Activated effector memory CD4-positive, alpha-beta T cell treated with anti-CD3 and anti-CD28 coated beads, Interleukin-2, amount 50 U/mL, for 16 hours (primary cell): Measurements from ENCODE around the gene CYP27A1.

Experiments used
- DNase-seq: peaks from one replicate; pipeline ENCODE4 v3.0.0-alpha.2; 2020

CYP27A1 gene

DNA sequence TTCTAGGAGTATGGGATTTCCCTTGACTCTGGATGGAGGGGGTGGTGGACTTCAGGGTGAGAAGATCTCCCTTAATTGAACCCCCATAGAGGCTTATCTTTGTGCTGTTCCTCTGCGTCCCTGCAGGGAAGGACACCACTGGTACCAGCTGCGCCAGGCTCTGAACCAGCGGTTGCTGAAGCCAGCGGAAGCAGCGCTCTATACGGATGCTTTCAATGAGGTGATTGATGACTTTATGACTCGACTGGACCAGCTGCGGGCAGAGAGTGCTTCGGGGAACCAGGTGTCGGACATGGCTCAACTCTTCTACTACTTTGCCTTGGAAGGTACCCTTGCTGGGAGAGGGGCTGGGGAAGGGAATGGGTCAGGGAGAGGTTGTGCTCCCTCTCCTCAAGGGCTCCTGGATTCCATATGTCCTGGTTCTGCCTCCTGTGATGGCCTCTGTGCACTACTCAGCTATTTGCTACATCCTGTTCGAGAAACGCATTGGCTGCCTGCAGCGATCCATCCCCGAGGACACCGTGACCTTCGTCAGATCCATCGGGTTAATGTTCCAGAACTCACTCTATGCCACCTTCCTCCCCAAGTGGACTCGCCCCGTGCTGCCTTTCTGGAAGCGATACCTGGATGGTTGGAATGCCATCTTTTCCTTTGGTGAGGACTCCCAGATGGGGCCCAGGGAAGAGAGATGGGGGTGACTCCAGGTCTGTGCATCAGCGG is 30.3 kb downstream of the CYP27A1 start:
- DNase-seq: no peak

DNA sequence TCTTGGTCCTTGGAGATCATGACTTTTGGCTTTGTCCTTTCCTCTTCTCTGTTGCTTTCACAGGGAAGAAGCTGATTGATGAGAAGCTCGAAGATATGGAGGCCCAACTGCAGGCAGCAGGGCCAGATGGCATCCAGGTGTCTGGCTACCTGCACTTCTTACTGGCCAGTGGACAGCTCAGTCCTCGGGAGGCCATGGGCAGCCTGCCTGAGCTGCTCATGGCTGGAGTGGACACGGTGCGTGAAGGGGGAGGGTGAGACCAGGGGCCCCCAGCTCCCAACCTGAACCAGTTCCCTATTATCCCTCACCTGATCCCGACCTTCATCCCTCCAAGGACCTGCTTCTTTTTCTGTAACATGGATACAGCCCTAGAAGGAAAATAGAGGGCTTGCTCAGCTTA is 30.9 kb downstream of the CYP27A1 start:
- no peak for DNase-seq

DNA sequence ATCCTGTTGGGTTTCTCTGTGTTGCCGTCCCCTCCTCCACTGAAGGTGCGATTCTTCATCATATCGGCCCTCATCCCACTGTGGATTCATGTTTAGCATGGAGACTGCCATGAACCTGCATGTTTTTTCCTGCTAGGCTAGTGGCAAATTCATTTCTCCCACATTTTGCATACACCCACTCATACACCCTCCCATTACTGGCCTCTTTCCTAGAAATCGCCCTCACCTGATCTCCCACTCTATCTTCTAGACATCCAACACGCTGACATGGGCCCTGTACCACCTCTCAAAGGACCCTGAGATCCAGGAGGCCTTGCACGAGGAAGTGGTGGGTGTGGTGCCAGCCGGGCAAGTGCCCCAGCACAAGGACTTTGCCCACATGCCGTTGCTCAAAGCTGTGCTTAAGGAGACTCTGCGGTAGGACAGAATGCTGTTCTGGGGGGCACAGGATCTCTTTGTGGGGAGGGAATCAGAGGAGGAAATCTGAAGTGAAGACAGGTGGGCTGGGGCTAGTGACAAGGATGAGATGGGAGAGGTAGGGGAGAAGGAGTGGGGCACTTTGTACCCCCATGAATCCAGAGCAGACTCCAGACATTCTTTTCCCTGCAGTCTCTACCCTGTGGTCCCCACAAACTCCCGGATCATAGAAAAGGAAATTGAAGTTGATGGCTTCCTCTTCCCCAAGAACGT is 32.0 kb downstream of the CYP27A1 start:
- no peak for DNase-seq

DNA sequence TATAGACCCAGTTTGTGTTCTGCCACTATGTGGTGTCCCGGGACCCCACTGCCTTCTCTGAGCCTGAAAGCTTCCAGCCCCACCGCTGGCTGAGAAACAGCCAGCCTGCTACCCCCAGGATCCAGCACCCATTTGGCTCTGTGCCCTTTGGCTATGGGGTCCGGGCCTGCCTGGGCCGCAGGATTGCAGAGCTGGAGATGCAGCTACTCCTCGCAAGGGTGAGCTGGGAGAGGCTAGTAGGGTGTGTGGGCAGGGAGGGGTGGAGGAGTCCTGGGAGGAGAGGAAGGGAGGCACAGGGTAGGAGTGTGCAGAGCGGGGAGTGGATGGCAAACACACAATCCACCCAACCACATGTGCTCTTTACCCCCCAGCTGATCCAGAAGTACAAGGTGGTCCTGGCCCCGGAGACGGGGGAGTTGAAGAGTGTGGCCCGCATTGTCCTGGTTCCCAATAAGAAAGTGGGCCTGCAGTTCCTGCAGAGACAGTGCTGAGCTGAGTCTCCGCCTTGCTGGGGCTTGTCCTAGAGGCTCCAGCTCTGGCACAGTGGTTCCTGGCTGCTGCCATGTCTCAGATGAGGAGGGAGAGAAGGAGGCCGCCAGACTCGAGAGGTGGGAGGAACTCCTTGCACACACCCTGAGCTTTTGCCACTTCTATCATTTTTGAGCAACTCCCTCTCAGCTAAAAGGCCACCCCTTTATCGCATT is 32.7 kb downstream of the CYP27A1 start:
- DNase-seq: no peak

DNA sequence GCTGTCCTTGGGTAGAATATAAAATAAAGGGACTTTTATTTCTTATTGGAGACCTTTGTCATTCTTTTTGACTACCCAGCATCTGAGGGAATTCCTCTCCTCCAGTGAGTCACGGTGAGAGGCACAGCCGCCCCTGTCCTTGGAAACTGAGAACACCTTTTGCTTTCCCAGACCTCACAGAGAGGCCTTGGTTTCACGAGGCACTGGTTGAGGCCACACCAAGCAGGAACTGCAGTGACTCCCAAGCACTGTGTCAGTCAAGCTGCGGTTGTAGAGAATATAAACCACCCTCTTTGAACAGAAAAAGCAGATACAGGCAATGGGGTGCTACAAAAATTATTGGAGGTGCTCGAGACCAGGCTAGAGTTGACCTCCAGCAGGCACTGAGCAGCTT is 33.3 kb downstream of the CYP27A1 start:
- DNase-seq: no peak

DNA sequence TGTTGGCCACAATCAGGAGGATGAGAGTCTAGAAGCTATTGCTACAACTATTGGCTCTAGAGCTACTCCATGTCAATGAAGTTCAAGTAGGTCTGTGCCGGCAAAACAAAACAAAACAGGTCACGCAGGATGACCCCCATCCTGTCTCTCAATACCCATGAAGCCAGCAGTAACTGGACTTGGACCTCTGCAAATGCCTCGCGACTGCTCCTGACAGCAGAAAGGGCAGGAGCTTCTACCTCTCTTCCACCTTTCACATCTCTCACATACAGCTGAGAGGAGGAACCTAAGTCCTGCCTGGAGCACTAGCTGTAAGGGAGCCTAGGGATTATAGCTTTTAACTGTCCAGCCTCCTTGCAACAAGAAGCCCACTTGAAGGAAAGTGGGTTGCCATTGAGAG is 33.7 kb downstream of the CYP27A1 start:
- DNase-seq: no peak

DNA sequence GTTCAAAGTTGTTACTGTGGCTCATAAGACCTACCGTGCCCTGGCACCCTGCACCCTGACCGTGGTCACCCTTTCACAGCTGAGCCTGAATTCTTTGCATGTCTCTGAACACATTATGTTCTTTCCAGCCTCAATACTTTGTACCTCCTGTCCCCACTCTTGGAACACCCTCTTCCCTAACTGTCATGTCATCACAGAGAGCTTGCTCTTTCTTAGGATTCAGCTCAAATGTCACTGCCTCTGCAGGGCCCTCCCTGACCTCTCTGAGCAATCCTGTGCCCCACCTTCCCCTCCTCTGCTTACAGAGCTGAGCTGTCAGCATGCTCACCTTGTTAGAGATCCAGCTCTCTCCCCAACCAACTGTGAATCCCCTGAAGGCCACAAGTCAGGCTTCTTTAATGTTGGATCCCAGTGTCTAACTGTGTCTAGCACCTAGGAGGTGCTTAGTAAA is 34.6 kb downstream of the CYP27A1 start:
- no peak for DNase-seq

DNA sequence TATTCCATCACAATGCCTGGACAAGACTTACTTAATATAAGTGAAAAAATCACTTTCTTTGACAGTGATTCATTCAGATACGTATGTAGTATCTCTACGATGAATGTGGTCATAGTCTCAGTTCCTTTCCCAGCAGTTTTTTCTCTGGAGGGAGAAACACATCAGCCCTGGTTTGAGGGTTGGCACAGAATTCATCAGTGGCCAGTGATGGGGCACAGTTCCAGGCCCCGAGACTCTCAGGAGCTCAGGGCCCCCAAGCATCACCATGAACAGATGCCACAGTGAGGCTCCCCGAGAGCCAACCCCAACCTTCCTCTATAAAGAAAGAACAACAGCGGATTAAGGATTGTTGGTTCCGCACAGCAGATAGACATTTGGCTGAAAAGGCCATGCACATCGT is 37.1 kb downstream of the CYP27A1 start:
- no peak for DNase-seq

DNA sequence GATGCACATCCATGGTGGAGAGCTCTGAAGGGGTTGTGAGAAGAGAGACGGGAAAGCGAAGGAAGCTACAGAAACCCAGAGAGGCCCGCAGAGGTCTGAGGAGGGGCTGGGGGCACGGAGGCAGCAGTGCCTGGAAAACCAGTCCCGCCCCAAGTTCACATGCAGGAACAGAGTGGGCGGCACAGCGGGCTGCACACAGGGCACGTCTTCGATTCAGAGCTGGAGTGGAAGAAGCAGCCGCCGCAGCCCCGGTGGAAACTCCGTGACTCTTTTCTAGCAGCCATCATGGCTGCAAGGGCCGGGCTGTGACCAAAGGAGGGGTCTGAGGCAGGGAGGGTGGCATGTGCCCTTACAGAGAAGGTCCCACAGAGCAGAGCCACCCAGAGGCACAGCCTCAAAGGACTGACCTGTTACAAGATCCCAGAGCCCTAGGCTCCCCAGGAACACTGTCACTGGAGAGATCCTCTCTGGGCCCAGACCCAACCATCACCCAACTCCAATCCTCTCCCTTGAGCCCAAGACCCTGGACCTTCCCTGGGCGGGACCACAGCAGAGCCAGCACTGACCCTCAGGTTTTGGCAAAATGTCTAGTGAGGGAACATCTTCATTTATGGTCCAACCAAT is 38.9 kb downstream of the CYP27A1 start:
- DNase-seq: no peak

DNA sequence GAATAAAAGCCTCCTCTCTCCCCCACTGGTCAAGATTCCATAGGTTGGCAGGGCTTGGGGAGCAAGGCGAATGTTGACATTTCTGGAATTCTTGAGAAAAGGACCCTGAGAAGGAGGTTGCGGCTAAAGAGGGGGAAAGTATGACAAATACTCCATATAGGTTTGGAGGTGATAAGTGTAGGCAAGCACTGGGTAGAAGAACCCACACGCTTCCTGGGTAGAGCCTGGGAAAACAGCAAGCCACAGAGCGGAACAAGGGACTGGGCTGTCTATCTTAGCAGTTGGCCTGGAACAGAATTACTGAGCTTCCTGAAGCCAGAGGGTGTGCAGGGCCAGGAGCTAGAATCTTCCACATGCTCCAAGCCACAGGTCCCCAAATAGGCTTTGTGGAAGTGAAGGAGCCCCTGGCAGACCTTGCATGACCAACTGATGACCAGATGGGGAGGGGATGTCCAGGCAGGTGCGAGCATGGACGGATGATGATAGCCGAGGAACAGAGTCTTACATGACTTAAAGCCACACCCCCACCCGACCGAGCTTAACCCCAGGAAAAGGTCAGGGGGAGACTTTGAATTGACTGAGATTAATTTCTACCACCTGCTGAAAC is 39.8 kb downstream of the CYP27A1 start:
- no peak for DNase-seq

DNA sequence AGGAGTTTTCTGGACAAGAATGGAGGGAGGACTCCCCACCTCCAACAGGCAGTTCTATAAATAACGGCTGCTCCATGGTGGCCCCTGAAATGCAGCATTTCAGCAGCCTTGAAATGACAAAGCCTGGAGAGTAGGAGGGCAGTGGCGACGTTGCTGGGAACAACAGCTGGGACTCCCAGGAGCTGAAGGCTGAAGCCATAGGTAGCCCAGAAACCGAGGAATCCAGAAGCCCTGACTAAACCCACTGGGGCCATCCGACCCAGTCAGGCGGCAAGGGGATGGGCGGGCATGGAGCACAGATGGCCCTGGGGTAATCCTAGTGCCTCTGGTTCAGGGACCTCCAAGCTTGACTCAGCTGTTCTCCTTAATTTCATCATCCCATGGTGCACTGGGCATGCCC is 40.7 kb downstream of the CYP27A1 start:
- no peak for DNase-seq

DNA sequence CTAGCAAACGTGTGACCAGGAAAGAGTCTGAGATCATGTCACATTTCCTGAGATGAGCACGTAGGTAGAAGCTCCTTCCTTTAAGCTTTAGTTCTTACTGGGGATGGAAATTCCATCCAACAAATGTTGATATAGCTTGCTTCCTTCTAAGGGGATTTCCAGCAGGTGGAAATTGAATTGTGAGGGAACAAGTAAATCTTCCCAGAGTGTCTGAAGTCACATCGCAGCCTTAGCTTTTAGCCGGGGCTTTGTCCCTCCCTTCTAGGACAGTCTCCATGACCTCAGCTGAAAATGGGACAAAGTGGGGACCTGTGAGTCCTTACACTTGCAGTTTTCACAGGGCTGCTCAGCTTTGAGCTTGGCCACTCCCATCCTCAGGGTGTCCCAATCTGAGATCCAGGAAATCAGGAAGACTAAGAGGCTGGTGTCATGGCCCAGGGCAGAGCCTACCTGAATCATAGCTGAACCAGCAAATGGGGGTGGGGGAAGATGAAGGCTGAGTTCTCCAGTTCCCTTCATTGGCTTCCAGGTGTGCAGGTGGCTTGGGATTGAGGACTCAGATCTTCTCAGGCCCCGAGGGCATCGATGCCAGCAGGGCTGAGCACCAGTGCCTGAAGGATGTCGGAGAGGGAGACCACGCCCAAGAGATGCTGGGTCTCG is 41.4 kb downstream of the CYP27A1 start:
- DNase-seq: no peak

DNA sequence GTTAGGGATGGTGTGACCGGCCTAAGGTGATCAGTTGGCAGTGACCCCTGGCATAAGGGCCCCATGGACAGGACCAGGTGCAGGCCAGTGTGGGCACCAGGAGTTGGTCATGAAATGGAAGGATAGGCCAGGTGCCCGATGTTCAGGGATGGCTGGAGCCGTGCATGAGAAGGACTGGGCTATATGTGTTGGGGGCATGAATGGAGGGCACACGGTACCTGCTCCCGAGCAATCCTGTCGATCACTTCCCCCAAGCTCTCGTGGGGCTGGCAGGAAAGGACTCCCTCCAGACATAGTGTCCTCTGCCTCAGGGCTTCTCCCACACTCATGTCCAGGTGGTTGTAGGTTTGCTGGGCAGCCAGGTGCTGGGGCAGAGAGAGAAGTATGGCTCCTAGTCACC is 42.1 kb downstream of the CYP27A1 start:
- DNase-seq: no peak

DNA sequence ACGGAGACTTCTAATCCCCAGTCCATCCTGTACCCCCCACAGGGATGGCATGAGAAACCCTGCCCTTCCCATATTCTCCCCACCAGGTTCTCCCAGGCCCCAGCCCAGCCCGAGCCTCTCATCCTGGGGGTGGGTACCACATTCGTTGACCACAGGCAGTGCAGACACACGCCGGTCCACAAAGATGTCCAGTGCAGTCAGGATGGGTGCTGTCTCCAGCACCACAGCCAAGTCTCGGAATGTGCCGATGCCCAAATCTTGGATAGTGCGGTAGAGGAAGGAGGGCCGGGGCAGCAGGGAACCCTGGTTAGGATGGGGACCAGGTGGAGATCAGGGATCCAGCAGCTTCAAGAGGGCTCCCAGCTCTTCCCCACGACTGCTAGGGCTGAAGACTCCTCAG is 44.8 kb downstream of the CYP27A1 start:
- DNase-seq: no peak

DNA sequence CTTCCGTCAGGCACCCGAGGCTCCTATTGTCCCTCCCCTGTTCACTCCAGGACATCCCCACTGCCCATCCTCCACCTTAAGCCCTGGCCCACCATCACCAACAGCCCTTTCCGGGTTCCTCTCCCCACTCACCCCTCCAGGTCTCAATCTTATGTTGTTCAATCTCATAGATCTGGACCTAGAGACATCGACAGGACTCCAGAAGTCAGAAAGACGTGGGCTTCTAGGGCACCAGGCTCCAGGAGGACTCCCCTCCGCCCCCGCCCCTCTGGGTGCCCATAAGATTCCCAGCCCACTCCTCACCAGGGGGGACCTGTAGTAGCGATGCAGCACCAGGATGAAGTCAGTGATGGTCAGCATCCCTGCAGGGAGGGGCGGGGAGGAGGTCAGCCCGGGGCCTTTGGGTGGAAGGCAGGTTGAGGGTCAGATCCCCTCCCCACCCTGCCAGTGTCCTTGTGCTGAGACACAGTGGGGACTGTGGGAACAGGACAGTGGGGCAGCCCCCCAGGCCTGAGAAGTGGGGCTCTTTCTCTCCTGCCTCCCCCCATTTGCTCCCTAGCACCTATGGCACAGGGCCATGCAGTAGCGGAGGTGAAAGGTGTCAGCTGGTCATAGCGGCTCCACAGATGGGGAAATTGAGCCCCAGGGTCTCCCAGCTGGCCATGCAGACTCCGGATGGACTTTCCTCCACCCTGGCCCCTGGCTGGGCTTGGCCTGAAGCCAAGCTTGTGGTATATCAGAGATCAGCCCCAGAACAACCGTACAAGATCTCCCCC is 45.9 kb downstream of the CYP27A1 start:
- no peak for DNase-seq

DNA sequence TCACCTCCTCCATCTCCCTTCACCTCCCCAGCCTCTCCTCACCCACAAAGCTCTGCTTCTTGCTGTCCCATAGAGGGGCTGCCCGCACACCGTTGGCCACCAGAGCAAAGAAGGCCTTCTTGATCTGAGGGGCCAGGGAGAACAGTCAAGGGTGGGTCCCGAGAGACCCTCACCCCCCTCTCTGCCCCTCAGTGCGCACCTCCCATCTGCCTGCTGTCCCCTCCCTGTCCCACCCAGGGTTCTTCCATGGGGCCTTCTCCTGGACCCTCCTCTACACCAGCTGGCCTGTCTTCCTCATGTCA is 46.5 kb downstream of the CYP27A1 start:
- DNase-seq: no peak

DNA sequence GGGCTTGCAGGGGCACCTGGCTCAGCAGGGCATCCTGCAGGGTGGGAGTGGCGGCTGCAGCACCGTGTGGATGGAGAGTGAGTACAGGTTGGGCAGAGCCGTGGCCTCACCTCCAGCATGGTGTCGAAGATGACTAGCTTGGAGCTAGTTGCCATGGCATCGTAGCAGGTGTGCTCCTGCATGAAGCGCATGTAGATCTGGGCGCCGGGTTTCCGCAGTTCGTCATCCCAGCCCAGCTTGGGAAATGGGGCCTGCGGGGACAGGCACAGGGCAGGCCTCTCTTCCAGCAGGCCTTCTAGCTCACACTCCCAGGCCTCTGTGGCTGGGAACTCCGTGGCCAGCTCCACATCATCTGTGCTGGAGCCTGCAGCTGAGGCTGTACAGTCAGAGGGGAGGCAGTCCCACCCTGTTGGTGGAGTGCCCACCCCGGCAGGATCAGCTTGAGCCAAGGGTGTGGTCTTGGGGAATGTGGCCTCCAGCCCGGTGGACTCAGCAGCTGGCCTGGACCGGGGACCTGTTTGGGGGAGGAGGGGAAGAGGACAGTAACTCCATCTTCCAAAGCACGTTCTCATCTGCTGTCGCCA is 48.0 kb downstream of the CYP27A1 start:
- no peak for DNase-seq

DNA sequence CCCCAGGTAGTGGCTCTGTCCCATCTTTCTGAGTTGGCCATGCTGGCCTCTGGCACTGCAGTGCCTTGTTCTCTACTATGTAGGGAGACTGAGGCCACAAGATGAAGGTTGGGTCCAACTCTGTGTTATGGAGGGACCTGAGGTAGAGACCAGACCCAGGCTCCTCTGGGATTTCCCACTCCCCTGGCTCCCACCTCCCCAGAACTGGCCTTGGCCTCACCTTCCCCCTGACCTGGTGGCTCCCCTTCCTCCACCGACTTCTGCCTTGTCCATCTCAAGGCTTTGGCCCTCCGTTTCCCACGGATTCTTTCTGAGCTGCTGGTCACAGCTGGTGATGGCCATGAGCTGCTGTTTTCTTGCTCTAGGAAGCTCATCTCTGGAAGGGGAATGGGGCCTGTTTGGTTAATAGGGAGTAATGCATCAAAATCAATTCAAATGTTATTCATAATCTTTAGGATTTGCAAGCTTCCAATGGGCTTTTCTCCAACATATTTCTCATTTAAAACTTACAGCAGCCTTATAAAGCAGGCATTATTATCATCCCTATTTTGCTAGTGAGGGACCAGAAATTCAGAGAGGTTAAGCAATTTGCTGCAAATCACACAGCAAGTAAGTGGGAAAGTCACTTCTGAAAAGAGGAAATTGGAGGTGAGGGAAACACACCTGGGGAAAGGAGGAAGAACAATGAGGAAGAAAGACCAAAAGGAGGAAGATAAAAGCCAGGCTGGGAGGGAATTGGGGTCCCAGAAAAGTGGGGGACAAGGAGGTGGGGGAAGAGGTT is 48.8 kb downstream of the CYP27A1 start:
- no peak for DNase-seq

DNA sequence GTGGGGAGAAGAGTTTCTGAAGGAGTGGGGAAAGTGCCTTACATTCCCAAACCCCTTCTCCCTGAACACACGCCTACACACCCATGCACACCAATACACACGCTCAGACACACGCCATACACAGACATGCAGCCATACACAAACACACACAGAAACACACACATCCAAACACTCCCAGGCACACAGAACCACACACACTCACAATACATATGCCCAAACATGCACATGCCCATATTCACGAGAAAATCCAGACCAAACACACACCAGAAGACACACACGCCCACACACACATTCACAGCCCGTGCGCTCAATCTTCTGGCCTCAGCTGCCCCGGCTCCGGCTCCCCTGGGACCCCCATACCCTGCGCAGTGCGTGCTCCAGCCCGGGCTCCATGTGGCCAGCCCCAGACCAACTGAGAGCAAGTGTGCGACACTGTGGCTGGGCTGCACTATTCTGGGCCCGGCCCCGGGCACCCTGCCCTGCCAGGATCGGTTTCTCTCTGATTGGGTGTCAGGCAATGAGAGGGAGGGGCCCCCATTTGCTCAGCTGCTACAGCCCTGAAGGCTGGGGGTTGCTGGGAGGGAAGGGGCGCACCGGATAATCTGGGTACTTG is 49.5 kb downstream of the CYP27A1 start, which contains the start of gene PRKAG3:
Gene PRKAG3 (minus strand): TSS at position 426 of the 613 bp plus-strand sequence.
- DNase-seq: no peak

DNA sequence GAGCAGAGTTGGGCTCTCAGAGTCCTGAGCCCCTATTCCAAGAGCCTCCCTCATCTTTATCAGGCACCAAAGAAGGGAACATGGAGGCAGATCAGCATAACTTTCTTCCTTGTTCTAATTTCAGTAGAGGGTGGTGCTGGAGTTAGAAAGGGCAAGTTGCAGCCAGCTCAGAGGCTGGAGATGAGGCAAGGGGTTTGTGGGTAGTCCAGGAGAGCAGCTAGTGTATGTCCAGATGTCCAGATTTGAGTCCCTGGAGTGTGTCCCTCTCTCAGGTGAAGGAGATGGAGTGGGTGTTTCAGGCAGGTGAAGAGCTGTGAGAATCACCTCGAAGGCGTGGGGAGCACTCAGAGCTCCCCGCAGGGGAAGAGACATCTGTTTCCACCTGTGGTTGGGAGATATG is 50.1 kb downstream of the CYP27A1 start:
- DNase-seq: no peak
